ENCODE data around the gene CCDC198. TPM values are rescaled to one million over a fixed set of nuclear protein-coding genes. Genes with fewer than 3 reads are reported as not detected.
A peak's percentile ranks its signal among the peaks of the same experiment; 100 is the strongest.

CCDC198 gene
- total RNA-seq, 1 donor from 2014 or later: not detected

- Histone ChIP-seq H3F3A (ENCODE audit: low read depth) (no peaks in the 10 kb centered on the region), H3K4me2 (no peak overlapping the region), H3K79me2 (ENCODE audit: low read depth) (no peaks in the 10 kb centered on the region), H3K27ac (no peak overlapping the region), H3K9me3 (ENCODE audit: low read depth) (no peaks in the 10 kb centered on the region), H3K4me3 (no peak overlapping the region), H3K4me1 (no peaks in the 10 kb centered on the region), H3K9ac (no peak overlapping the region), H2AFZ (replicated peaks) (no peak overlapping the region), H3K36me3 (no peaks in the 10 kb centered on the region), H3K27me3 (no peaks in the 10 kb centered on the region), H4K20me1 (ENCODE audit: low read depth) (no peaks in the 10 kb centered on the region)
- no peaks in the 10 kb centered on the region for H3K9me3 Mint-ChIP-seq
- no peak overlapping the region for H3K4me3 Mint-ChIP-seq
- no peaks in the 10 kb centered on the region for H3K4me1 Mint-ChIP-seq
- no peak for TF ChIP-seq EZH2phosphoT487 (IDR thresholded peaks at IDR 0.05)
- no peak for DNase-seq (ENCODE audit: low spot score)
- H3K36me3 Mint-ChIP-seq: no peaks in the 10 kb centered on the region
- no peaks in the 10 kb centered on the region for H3K27me3 Mint-ChIP-seq (ENCODE audit: insufficient read depth, low read depth)
- H3K27ac Mint-ChIP-seq: no peak overlapping the region
Measured at GRCh38 chr14:57461777-57462320, 31.8 kb downstream of the CCDC198 start.

GRCh38 chr14:57435923-57436322 is 57.7 kb downstream of the CCDC198 start:
- Mint-ChIP-seq H3K9me3 (peaks cover 8% of the 10 kb centered on the region), H3K27ac (no peak overlapping the region), H3K4me1 (no peaks in the 10 kb centered on the region), H3K27me3 (ENCODE audit: insufficient read depth, low read depth) (peaks cover 3% of the 10 kb centered on the region), H3K36me3 (peaks cover 1% of the 10 kb centered on the region), H3K4me3 (no peak overlapping the region)
- no peak overlapping the region for H3K9ac ChIP-seq
- H3K9me3 ChIP-seq (ENCODE audit: low read depth): peaks cover 3% of the 10 kb centered on the region
- TF ChIP-seq EZH2phosphoT487 (IDR thresholded peaks at IDR 0.05) (no peak), CTCF (IDR thresholded peaks at IDR 0.05) (peak; percentile 6), EZH2 (IDR thresholded peaks at IDR 0.05) (no peak)
- no peak overlapping the region for H3K4me3 ChIP-seq
- no peaks in the 10 kb centered on the region for H3K79me2 ChIP-seq (ENCODE audit: low read depth)
- no peak overlapping the region for H3K4me2 ChIP-seq
- DNase-seq (ENCODE audit: low spot score): no peak
- H4K20me1 ChIP-seq (ENCODE audit: low read depth): no peaks in the 10 kb centered on the region
- no peaks in the 10 kb centered on the region for H3F3A ChIP-seq (ENCODE audit: low read depth)
- no peaks in the 10 kb centered on the region for H3K4me1 ChIP-seq
- H3K36me3 ChIP-seq: no peaks in the 10 kb centered on the region
- H2AFZ ChIP-seq (replicated peaks): no peak overlapping the region
- H3K27ac ChIP-seq: no peak overlapping the region
- H3K27me3 ChIP-seq: no peaks in the 10 kb centered on the region

GRCh38 chr14:57420986-57421385 is 72.7 kb downstream of the CCDC198 start:
- Histone ChIP-seq H3K27me3 (no peaks in the 10 kb centered on the region), H3K4me3 (no peak overlapping the region), H3K36me3 (no peaks in the 10 kb centered on the region), H3F3A (ENCODE audit: low read depth) (no peaks in the 10 kb centered on the region), H2AFZ (replicated peaks) (no peak overlapping the region), H3K79me2 (ENCODE audit: low read depth) (no peaks in the 10 kb centered on the region), H3K27ac (no peak overlapping the region), H3K9me3 (ENCODE audit: low read depth) (no peaks in the 10 kb centered on the region), H3K4me2 (no peak overlapping the region), H4K20me1 (ENCODE audit: low read depth) (no peaks in the 10 kb centered on the region), H3K4me1 (no peaks in the 10 kb centered on the region), H3K9ac (no peak overlapping the region)
- no peaks in the 10 kb centered on the region for H3K4me1 Mint-ChIP-seq
- H3K9me3 Mint-ChIP-seq: no peaks in the 10 kb centered on the region
- no peak overlapping the region for H3K4me3 Mint-ChIP-seq
- no peak for DNase-seq (ENCODE audit: low spot score)
- no peaks in the 10 kb centered on the region for H3K36me3 Mint-ChIP-seq
- H3K27me3 Mint-ChIP-seq (ENCODE audit: insufficient read depth, low read depth): peaks cover 7% of the 10 kb centered on the region
- TF ChIP-seq CTCF (IDR thresholded peaks at IDR 0.05) (no peak), EZH2phosphoT487 (IDR thresholded peaks at IDR 0.05) (no peak), EZH2 (IDR thresholded peaks at IDR 0.05) (no peak)
- H3K27ac Mint-ChIP-seq: no peak overlapping the region

GRCh38 chr14:57420033-57420432 is 73.6 kb downstream of the CCDC198 start:
- TF ChIP-seq EZH2 (IDR thresholded peaks at IDR 0.05) (no peak), EZH2phosphoT487 (IDR thresholded peaks at IDR 0.05) (no peak), CTCF (IDR thresholded peaks at IDR 0.05) (no peak)
- Mint-ChIP-seq H3K27ac (no peak overlapping the region), H3K9me3 (no peaks in the 10 kb centered on the region), H3K36me3 (no peaks in the 10 kb centered on the region), H3K4me1 (no peaks in the 10 kb centered on the region), H3K4me3 (no peak overlapping the region), H3K27me3 (ENCODE audit: insufficient read depth, low read depth) (peaks cover 7% of the 10 kb centered on the region)
- H3K9ac ChIP-seq: no peak overlapping the region
- H2AFZ ChIP-seq (replicated peaks): no peak overlapping the region
- no peaks in the 10 kb centered on the region for H3K27me3 ChIP-seq
- no peaks in the 10 kb centered on the region for H3K9me3 ChIP-seq (ENCODE audit: low read depth)
- no peak overlapping the region for H3K27ac ChIP-seq
- no peaks in the 10 kb centered on the region for H3K36me3 ChIP-seq
- no peaks in the 10 kb centered on the region for H3F3A ChIP-seq (ENCODE audit: low read depth)
- H3K4me1 ChIP-seq: no peaks in the 10 kb centered on the region
- no peak overlapping the region for H3K4me3 ChIP-seq
- no peak for DNase-seq (ENCODE audit: low spot score)
- no peak overlapping the region for H3K4me2 ChIP-seq
- H3K79me2 ChIP-seq (ENCODE audit: low read depth): no peaks in the 10 kb centered on the region
- H4K20me1 ChIP-seq (ENCODE audit: low read depth): no peaks in the 10 kb centered on the region

Other genes starting within 250 kb of the CCDC198 start
- 153 and 252 TPM in 2 replicates for gene EXOC5, start 225.0 kb downstream of the CCDC198 start, total RNA-seq (ENCODE audit: low replicate concordance)
- gene AP5M1, start 224.9 kb downstream of the CCDC198 start, total RNA-seq (ENCODE audit: low replicate concordance): 58.4 and 79.1 TPM in 2 replicates
- gene NAA30, start 103.3 kb downstream of the CCDC198 start, total RNA-seq (ENCODE audit: low replicate concordance): 29.2 and 53.8 TPM in 2 replicates